SK-N-SH treated with all-trans-retinoic acid at 6 μM for 48 hours (cell line): ENCODE data around the gene MTARC1.

Source experiments
- ATAC-seq: fragments of 200-7000 bp; cut with Tn5 transposase; 3 replicates; pipeline ENCODE4 v1.9.1; 2020; ENCODE audit warnings: mild to moderate bottlenecking, moderate library complexity
- ARNTL ChIP-seq: fragments of 450-650 bp; formaldehyde crosslinking; IDR thresholded peaks from 2 replicates; pipeline ENCODE4 v1.5.0; 2020; ENCODE audit warnings: low read depth, mild to moderate bottlenecking, moderate library complexity, borderline replicate concordance
- CSDC2 ChIP-seq: fragments of 250-450 bp; sonication (Bioruptor Pico); IDR thresholded peaks from 2 replicates; pipeline ENCODE4 v1.5.0; 2020; ENCODE audit warnings: mild to moderate bottlenecking, moderate library complexity
- CSRNP3 ChIP-seq: fragments of 250-450 bp; sonication (Bioruptor Pico); IDR thresholded peaks from 2 replicates; pipeline ENCODE4 v1.5.1; 2021; ENCODE audit warnings: mild to moderate bottlenecking, moderate library complexity
- ESRRG ChIP-seq: fragments of 250-450 bp; sonication (Bioruptor Pico); IDR thresholded peaks from 2 replicates; pipeline ENCODE4 v1.6.1; 2021; ENCODE audit warnings: mild to moderate bottlenecking
- ISL1 ChIP-seq: fragments of 250-450 bp; sonication (Bioruptor Pico); IDR thresholded peaks from 2 replicates; pipeline ENCODE4 v2.1.2; 2022; ENCODE audit warnings: mild to moderate bottlenecking, moderate library complexity
- OSR1 ChIP-seq: fragments of 250-450 bp; sonication (Bioruptor Pico); IDR thresholded peaks from 2 replicates; pipeline ENCODE4 v1.8.0; 2022; ENCODE audit warnings: moderate library complexity, mild to moderate bottlenecking, inconsistent platforms
- PATZ1 ChIP-seq: fragments of 250-450 bp; sonication (Bioruptor Pico); IDR thresholded peaks from 2 replicates; pipeline ENCODE4 v1.8.0; 2020; ENCODE audit warnings: mild to moderate bottlenecking, moderate library complexity, borderline replicate concordance
- PPARA ChIP-seq: fragments of 250-450 bp; sonication (Bioruptor Pico); IDR thresholded peaks from 2 replicates; pipeline ENCODE4 v1.5.0; 2020; ENCODE audit warnings: mild to moderate bottlenecking, borderline replicate concordance
- RARB ChIP-seq: fragments of 250-450 bp; sonication (Bioruptor Pico); IDR thresholded peaks from 2 replicates; pipeline ENCODE4 v1.8.0; 2021; ENCODE audit warnings: mild to moderate bottlenecking, moderate library complexity
- SNAI2 ChIP-seq: fragments of 250-450 bp; sonication (Bioruptor Pico); IDR thresholded peaks from 2 replicates; pipeline ENCODE4 v1.5.0; 2020; ENCODE audit warnings: mild to moderate bottlenecking, moderate library complexity
- TCF4 ChIP-seq: fragments of 250-450 bp; sonication (Bioruptor Pico); IDR thresholded peaks from 2 replicates; pipeline ENCODE4 v1.8.0; 2021; ENCODE audit warnings: mild to moderate bottlenecking, moderate library complexity, borderline replicate concordance
- TSHZ2 ChIP-seq: fragments of 250-450 bp; sonication (Bioruptor Pico); IDR thresholded peaks from 2 replicates; pipeline ENCODE4 v1.5.0; 2020; ENCODE audit warnings: mild to moderate bottlenecking, moderate library complexity
- ZC3H10 ChIP-seq: fragments of 250-450 bp; sonication (Bioruptor Pico); IDR thresholded peaks from 2 replicates; pipeline ENCODE4 v1.5.1; 2021; ENCODE audit warnings: mild to moderate bottlenecking, moderate library complexity
- ZFP3 ChIP-seq: fragments of 250-450 bp; sonication (Bioruptor Pico); IDR thresholded peaks from 2 replicates; pipeline ENCODE4 v1.5.0; 2020; ENCODE audit warnings: mild to moderate bottlenecking, moderate library complexity
- ZFP30 ChIP-seq: fragments of 450-650 bp; formaldehyde crosslinking; IDR thresholded peaks from 2 replicates; pipeline ENCODE4 v1.5.0; 2022; ENCODE audit warnings: mild to moderate bottlenecking, moderate library complexity
- ZNF565 ChIP-seq: fragments of 450-650 bp; formaldehyde crosslinking; conservative IDR thresholded peaks from 2 replicates; pipeline ENCODE4 v1.5.0; 2020; ENCODE audit warnings: low read depth, mild to moderate bottlenecking, moderate library complexity
- ZNF70 ChIP-seq: fragments of 450-650 bp; formaldehyde crosslinking; IDR thresholded peaks from 2 replicates; pipeline ENCODE4 v1.5.0; 2020; ENCODE audit warnings: mild to moderate bottlenecking, moderate library complexity
- TF ChIP-seq, protein P1 (sequence below): fragments of 250-450 bp; sonication (Bioruptor Pico); IDR thresholded peaks from 2 replicates; pipeline ENCODE4 v1.5.1; 2020; ENCODE audit warnings: low read depth, mild to moderate bottlenecking, moderate library complexity
- TF ChIP-seq, protein P2 (sequence below): fragments of 250-450 bp; sonication (Bioruptor Pico); IDR thresholded peaks from 2 replicates; pipeline ENCODE4 v1.8.0; 2021; ENCODE audit warnings: low read depth, mild to moderate bottlenecking, moderate library complexity, borderline replicate concordance

MTARC1 gene

DNA sequence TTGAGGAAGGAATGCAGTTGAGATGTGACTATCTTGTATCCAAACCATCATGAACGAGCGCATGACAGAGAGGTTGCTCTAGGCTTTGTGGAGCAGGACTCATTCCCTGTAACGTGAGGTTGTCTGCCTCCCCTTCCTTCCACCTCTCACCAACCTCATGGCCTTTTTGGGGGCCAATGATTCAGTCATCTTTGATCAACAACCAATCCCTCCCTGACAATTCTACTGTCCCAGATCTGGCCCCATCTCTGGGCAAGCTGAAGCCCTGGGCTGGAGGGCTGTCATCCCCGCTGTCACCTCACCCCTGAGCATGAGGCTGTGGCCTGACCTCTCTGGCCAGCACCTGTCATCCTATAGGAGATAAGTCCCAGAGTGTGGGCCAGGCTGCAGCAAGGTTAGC lies 19.7 kb downstream of the MTARC1 start:
- TF ChIP-seq ZFP30, result no peak
- TF ChIP-seq ARNTL, result no peak
- TF ChIP-seq, protein P1, sequence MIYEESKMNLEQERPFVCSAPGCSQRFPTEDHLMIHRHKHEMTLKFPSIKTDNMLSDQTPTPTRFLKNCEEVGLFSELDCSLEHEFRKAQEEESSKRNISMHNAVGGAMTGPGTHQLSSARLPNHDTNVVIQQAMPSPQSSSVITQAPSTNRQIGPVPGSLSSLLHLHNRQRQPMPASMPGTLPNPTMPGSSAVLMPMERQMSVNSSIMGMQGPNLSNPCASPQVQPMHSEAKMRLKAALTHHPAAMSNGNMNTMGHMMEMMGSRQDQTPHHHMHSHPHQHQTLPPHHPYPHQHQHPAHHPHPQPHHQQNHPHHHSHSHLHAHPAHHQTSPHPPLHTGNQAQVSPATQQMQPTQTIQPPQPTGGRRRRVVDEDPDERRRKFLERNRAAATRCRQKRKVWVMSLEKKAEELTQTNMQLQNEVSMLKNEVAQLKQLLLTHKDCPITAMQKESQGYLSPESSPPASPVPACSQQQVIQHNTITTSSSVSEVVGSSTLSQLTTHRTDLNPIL (CRISPR knock-in tag), result no peak
- no peak for TF ChIP-seq SNAI2 (CRISPR knock-in tag)
- no peak for ATAC-seq

- ATAC-seq, result no peak
These were observed 21.0 kb downstream of the MTARC1 start for GRCh38 chr1:220807726-220808125.

More at GRCh38 chr1:220807726-220808125, 21.0 kb downstream of the MTARC1 start:
- TF ChIP-seq PATZ1 (CRISPR knock-in tag) (no peak), PPARA (CRISPR knock-in tag) (no peak), ZNF70 (no peak), CSRNP3 (CRISPR knock-in tag) (no peak), ZFP30 (no peak), CSDC2 (CRISPR knock-in tag) (no peak), OSR1 (CRISPR knock-in tag) (no peak), TCF4 (no peak), TSHZ2 (CRISPR knock-in tag) (no peak), ISL1 (CRISPR knock-in tag) (no peak), ZC3H10 (CRISPR knock-in tag) (no peak), RARB (no peak), ZNF565 (CRISPR knock-in tag) (no peak), ESRRG (CRISPR knock-in tag) (no peak), ZFP3 (CRISPR knock-in tag) (no peak)
- TF ChIP-seq, protein P2, sequence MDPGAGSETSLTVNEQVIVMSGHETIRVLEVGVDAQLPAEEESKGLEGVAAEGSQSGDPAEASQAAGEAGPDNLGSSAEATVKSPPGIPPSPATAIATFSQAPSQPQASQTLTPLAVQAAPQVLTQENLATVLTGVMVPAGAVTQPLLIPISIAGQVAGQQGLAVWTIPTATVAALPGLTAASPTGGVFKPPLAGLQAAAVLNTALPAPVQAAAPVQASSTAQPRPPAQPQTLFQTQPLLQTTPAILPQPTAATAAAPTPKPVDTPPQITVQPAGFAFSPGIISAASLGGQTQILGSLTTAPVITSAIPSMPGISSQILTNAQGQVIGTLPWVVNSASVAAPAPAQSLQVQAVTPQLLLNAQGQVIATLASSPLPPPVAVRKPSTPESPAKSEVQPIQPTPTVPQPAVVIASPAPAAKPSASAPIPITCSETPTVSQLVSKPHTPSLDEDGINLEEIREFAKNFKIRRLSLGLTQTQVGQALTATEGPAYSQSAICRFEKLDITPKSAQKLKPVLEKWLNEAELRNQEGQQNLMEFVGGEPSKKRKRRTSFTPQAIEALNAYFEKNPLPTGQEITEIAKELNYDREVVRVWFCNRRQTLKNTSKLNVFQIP (CRISPR knock-in tag), result no peak
- TF ChIP-seq, all 23 proteins: peak for 0
